Breast epithelium (tissue), 4 donors: ENCODE data around the gene BSND. TPM values are rescaled to one million over a fixed set of nuclear protein-coding genes. Genes with fewer than 3 reads are reported as not detected.

Experiments used
- DNase-seq, 2 donors: peaks; one replicate each; pipeline ENCODE4 v3.0.0-alpha.2; 2019; ENCODE audit warnings: low spot score in 2 of 2
- H3K27ac ChIP-seq, 2 donors: fragments of 200-600 bp; sonication (generic) in 1 of 2; one replicate each; pipeline ENCODE4 v1.5.1; 2016 to 2019; ENCODE audit warnings: mild to moderate bottlenecking in 1 of 2
- H3K27me3 ChIP-seq, 2 donors: fragments of 200-600 bp; sonication (generic) in 1 of 2; one replicate each; pipeline versions ENCODE4 v1.5.1 to v1.6.0; 2017 to 2019; ENCODE audit warnings: control low read depth in 1 of 2, mild to moderate bottlenecking in 1 of 2
- H3K36me3 ChIP-seq: fragments of 200-600 bp; one replicate; pipeline ENCODE4 v1.5.1; 2019
- H3K4me1 ChIP-seq, 2 donors: fragments of 200-600 bp; sonication (generic); one replicate each; pipeline ENCODE4 v1.5.1; 2016 to 2019; ENCODE audit warnings: control low read depth in 1 of 2
- H3K4me3 ChIP-seq, 3 donors: fragments of 200-600 bp; sonication (generic); 1 replicate in 2 of 3; 2 replicates in 1 of 3; pipeline ENCODE4 v1.5.1; 2016 to 2019; ENCODE audit warnings: mild to moderate bottlenecking in 3 of 3, moderate library complexity in 2 of 3
- H3K9me3 ChIP-seq, 2 donors: fragments of 200-600 bp; sonication (generic) in 1 of 2; one replicate each; pipeline ENCODE4 v1.5.1; 2016 to 2019; ENCODE audit warnings: control low read depth in 1 of 2
- POLR2A ChIP-seq: fragments of 450-650 bp; IDR thresholded peaks from one replicate; pipeline ENCODE4 v1.6.1; 2016; ENCODE audit warnings: antibody characterized with exemption, mild to moderate bottlenecking, moderate library complexity
- POLR2AphosphoS5 ChIP-seq, 3 donors: sonication (generic); formaldehyde crosslinking; IDR thresholded peaks; one replicate each; pipeline ENCODE4 v1.6.1; 2017; ENCODE audit warnings: antibody characterized with exemption in 3 of 3
- intact Hi-C: fragments of 100-400 bp; cut with DNase I; formaldehyde crosslinking; loops from one replicate; pipeline ENCODE4 v1.15.1; 2023; ENCODE audit warnings: low total_unique reads
- total RNA-seq, 3 donors: library from RNA; depleted of rRNA; stranded (reverse); fragments of >200 nt; gene quantifications; one replicate each; pipeline ENCODE4 v1.1.0, GENCODE V29; 2016
- TF ChIP-seq, protein P1 (sequence below), 3 donors: fragments of 450-650 bp; IDR thresholded peaks; one replicate each; pipeline ENCODE4 v1.5.1; 2016 to 2017; ENCODE audit warnings: antibody characterized with exemption in 3 of 3, mild to moderate bottlenecking in 3 of 3, moderate library complexity in 3 of 3

BSND gene
- total RNA-seq, 3 donors from 2014 or later, result under 0.01 to 0.15 TPM; not detected in 1

DNA sequence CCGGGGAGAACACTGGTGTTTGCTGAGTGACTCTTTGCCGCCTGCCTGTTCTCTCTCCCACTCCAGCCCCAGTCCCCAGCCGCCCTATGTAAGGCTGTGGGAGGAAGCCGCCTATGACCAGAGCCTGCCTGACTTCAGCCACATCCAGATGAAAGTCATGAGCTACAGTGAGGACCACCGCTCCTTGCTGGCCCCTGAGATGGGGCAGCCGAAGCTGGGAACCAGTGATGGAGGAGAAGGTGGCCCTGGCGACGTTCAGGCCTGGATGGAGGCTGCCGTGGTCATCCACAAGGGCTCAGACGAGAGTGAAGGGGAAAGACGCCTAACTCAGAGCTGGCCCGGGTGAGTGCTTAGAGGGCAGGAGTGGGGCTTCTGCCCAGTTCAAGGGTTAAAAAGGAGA is 8.2 kb downstream of the BSND start:
- H3K9me3 ChIP-seq, result no peaks in the 10 kb centered on the region
- no peak overlapping the region for H3K27ac ChIP-seq
- H3K27me3 ChIP-seq, result no peaks in the 10 kb centered on the region
- H3K4me3 ChIP-seq, result no peak overlapping the region
- intact Hi-C loops, result no loop called here
- H3K4me1 ChIP-seq, result no peaks in the 10 kb centered on the region
- TF ChIP-seq, protein P1, sequence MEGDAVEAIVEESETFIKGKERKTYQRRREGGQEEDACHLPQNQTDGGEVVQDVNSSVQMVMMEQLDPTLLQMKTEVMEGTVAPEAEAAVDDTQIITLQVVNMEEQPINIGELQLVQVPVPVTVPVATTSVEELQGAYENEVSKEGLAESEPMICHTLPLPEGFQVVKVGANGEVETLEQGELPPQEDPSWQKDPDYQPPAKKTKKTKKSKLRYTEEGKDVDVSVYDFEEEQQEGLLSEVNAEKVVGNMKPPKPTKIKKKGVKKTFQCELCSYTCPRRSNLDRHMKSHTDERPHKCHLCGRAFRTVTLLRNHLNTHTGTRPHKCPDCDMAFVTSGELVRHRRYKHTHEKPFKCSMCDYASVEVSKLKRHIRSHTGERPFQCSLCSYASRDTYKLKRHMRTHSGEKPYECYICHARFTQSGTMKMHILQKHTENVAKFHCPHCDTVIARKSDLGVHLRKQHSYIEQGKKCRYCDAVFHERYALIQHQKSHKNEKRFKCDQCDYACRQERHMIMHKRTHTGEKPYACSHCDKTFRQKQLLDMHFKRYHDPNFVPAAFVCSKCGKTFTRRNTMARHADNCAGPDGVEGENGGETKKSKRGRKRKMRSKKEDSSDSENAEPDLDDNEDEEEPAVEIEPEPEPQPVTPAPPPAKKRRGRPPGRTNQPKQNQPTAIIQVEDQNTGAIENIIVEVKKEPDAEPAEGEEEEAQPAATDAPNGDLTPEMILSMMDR (IDR thresholded peaks at IDR 0.05), result no peak
- TF ChIP-seq POLR2AphosphoS5 (IDR thresholded peaks at IDR 0.05), result no peak
- TF ChIP-seq POLR2A, result no peak
- no peaks in the 10 kb centered on the region for H3K36me3 ChIP-seq
- no peak for DNase-seq

DNA sequence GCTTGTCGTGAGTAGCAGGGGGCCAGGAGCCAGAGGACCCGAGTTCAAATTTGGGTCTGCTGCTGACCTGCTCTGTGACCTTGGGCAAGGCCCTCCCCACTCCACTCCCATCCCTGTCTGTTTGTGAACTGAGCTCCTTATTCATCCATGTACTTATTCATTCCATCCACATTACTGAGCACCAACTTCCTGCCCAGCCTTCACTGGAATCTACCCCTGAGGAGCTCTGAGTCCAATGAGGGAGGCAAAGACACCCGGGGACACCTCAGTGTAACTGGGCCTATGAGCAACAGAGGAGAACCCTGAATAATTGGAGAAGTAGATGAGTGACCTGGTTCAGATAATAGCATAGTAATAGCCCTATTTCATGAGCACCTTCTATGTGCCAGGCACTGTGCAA is 8.9 kb downstream of the BSND start:
- no peak for TF ChIP-seq POLR2A
- TF ChIP-seq, protein P1 (IDR thresholded peaks at IDR 0.05), result no peak
- no peak for TF ChIP-seq POLR2AphosphoS5 (IDR thresholded peaks at IDR 0.05)
- Histone ChIP-seq H3K4me1 (no peaks in the 10 kb centered on the region), H3K36me3 (no peaks in the 10 kb centered on the region), H3K27me3 (no peaks in the 10 kb centered on the region), H3K9me3 (no peaks in the 10 kb centered on the region), H3K4me3 (no peak overlapping the region), H3K27ac (no peak overlapping the region)
- no peak for DNase-seq
- intact Hi-C loops, result no loop called here

DNA sequence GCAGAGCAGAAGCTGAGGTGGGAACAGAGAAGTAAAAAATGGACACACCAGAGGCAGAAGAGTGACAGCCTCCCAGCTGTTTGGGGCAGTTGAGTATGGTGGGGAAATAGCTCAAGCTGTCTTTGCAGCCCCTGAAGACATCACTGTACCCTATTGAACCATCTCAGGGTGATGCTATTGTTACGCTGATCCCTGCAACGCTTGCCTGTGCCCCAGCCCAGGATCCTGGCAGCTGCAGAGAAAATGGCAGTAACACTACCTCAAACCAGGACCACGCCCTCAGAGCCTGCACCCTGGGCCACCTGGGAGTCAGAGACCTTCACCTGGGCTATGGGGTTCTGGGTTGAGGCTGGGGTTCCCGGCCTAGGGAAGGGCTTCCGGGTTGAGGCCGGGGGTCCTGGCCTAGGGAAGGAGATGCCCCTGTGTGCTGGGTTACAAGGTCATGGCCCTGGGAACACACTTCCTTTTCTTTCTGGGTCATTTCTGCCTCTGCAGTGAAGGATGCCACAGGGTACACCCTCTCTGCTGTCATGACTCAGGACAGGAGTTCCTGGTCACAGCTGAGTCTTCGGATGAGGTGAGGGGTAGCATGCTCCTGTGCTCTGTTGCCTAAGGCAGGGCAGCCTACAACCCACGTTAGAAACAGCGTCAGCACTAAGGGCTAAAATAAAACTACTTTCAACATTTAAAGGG is 11.6 kb downstream of the BSND start:
- TF ChIP-seq, protein P1 (IDR thresholded peaks at IDR 0.05), result no peak
- TF ChIP-seq POLR2AphosphoS5 (IDR thresholded peaks at IDR 0.05) (no peak), POLR2A (no peak)
- Histone ChIP-seq H3K4me3 (no peak overlapping the region), H3K27ac (no peak overlapping the region), H3K9me3 (no peaks in the 10 kb centered on the region), H3K27me3 (no peaks in the 10 kb centered on the region), H3K36me3 (no peaks in the 10 kb centered on the region), H3K4me1 (peaks cover 0 to 2% of the 10 kb centered on the region in 2 donors)
- intact Hi-C loops, result loop anchor here (10.0 kb wide), 1 partner anchor 56 kb away; no protein-coding TSS in a partner anchor
- DNase-seq, result no peak

DNA sequence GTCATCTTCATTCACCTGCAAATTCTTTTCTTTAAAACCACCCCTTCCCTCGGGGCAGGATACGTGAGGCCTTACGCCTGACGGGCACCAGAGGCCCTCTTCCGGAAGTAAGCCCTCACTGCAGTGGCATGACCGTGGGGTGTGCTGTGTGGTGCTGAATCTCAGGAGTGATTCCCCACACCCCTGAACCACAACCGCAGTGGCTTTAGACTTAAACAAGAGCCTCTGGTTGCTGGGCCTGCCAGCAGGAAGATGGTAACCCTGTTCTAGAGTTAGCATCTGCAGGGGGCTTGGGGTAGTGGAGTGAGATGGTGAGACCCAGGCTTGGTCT is 12.1 kb downstream of the BSND start:
- H3K36me3 ChIP-seq, result no peaks in the 10 kb centered on the region
- TF ChIP-seq POLR2A, result no peak
- TF ChIP-seq POLR2AphosphoS5 (IDR thresholded peaks at IDR 0.05), result no peak
- TF ChIP-seq, protein P1 (IDR thresholded peaks at IDR 0.05), result no peak
- intact Hi-C loops, result loop anchor here (10.0 kb wide), 1 partner anchor 56 kb away; no protein-coding TSS in a partner anchor

DNA sequence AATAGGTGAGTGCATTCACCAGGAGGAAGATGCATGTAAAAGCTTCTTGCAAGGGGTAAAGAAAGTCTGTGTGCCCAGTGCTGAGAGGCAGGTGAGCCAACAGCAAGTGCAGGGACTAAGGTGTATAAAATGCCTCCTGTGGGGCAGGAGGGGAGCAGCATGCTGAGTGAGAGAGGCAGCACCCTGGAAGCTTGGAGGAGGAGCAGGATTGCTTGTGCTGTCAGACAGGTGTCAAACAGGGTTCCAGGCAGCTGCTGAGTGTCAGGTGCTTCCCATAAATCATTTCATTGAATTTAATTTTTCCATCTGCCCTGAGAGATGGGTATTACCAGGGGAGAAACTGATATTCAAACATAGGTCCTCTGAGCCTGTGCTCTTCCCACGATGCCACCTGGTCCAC is 13.9 kb downstream of the BSND start:
- no peak for TF ChIP-seq POLR2A
- no peak for TF ChIP-seq POLR2AphosphoS5 (IDR thresholded peaks at IDR 0.05)
- TF ChIP-seq, protein P1 (IDR thresholded peaks at IDR 0.05), result no peak
- H3K27ac ChIP-seq, result no peak overlapping the region
- intact Hi-C loops, result loop anchor here (10.0 kb wide), 1 partner anchor 58 kb away; no protein-coding TSS in a partner anchor
- H3K9me3 ChIP-seq, result no peaks in the 10 kb centered on the region
- no peak overlapping the region for H3K4me3 ChIP-seq
- H3K27me3 ChIP-seq, result no peaks in the 10 kb centered on the region
- no peaks in the 10 kb centered on the region for H3K36me3 ChIP-seq
- DNase-seq, result no peak
- H3K4me1 ChIP-seq, result peaks cover 0 to 6% of the 10 kb centered on the region in 2 donors

More for the DNA sequence above, 12.1 kb downstream of the BSND start:
- Histone ChIP-seq H3K27ac (no peak overlapping the region), H3K4me1 (peaks cover 0 to 6% of the 10 kb centered on the region in 2 donors), H3K4me3 (no peak overlapping the region), H3K27me3 (no peaks in the 10 kb centered on the region), H3K9me3 (no peaks in the 10 kb centered on the region)
- no peak for DNase-seq
